HFF-Myc (cell line): ENCODE measurements around the gene SOX9.

Source experiments
- DNase-seq: peaks from one replicate; pipeline ENCODE4 v3.0.0-alpha.2; 2011; ENCODE audit warnings: low read depth; ENCODE audit errors: extremely low read depth
- H3K4me3 ChIP-seq: replicated peaks from 2 replicates; pipeline ENCODE4 v1.5.1; 2011; ENCODE audit warnings: low read depth, mild to moderate bottlenecking, control low read depth, low read length
- CTCF ChIP-seq: IDR thresholded peaks from 2 replicates; pipeline ENCODE4 v1.5.1; 2012; ENCODE audit warnings: mild to moderate bottlenecking, low read depth, low read length, control low read depth; ENCODE audit errors: missing control alignments

SOX9 gene

GRCh38 chr17:72121164-72122009, 567 bp downstream of the SOX9 start:
- no peak for TF ChIP-seq CTCF
- peak overlapping the region; percentile 51 for H3K4me3 ChIP-seq
- no peak for DNase-seq

- no peak for TF ChIP-seq CTCF
- no peak for DNase-seq
- peak overlapping the region; percentile 51 for H3K4me3 ChIP-seq
These were observed 1.4 kb downstream of the SOX9 start for GRCh38 chr17:72122010-72122764.

GRCh38 chr17:72122765-72123529, 2.1 kb downstream of the SOX9 start:
- H3K4me3 ChIP-seq = peak overlapping the region; percentile 51
- TF ChIP-seq CTCF = no peak
- no peak for DNase-seq

GRCh38 chr17:72123530-72124437, 3.0 kb downstream of the SOX9 start:
- no peak for DNase-seq
- no peak for TF ChIP-seq CTCF
- H3K4me3 ChIP-seq = no peak overlapping the region

- DNase-seq = no peak
- no peak overlapping the region for H3K4me3 ChIP-seq
- no peak for TF ChIP-seq CTCF
These were observed 3.6 kb downstream of the SOX9 start for GRCh38 chr17:72124438-72124775.

GRCh38 chr17:72125226-72125651, 4.4 kb downstream of the SOX9 start:
- DNase-seq = no peak
- no peak overlapping the region for H3K4me3 ChIP-seq
- no peak for TF ChIP-seq CTCF
